ENCODE results near the gene PNPLA3. TPM values are rescaled to one million over a fixed set of nuclear protein-coding genes. Genes with fewer than 3 reads are reported as not detected.
A peak's percentile ranks its signal among the peaks of the same experiment; 100 is the strongest.

PNPLA3 gene
- total and polyA plus RNA-seq, 9 of the 15 experiments (the other 6 are each of a cell fraction or from before 2014, with no cell fraction given), result 0.20 to 0.48 (median 0.38) TPM; not detected in 6

- TF ChIP-seq ZNF592 (IDR thresholded peaks at IDR 0.05) (no peak; the same call in 1 of the 2 replicates), HDAC6 (IDR thresholded peaks at IDR 0.05; ENCODE audit: low read depth, low read length) (no peak), CHAMP1 (IDR thresholded peaks at IDR 0.05) (no peak), STAT5A (IDR thresholded peaks at IDR 0.05; ENCODE audit: borderline replicate concordance, low read length) (no peak), NR3C1 (CRISPR knock-in tag; IDR thresholded peaks at IDR 0.05) (no peak), CREBBP (IDR thresholded peaks at IDR 0.05; ENCODE audit: low read depth, low read length) (no peak), ZNF507 (tag; conservative IDR thresholded peaks at IDR 0.05) (no peak), ADNP (tag; IDR thresholded peaks at IDR 0.05) (no peak), MTA1 (IDR thresholded peaks at IDR 0.05; ENCODE audit: borderline replicate concordance) (no peak), TOE1 (IDR thresholded peaks at IDR 0.05; ENCODE audit: borderline replicate concordance) (no peak), TOE1 (CRISPR knock-in tag; IDR thresholded peaks at IDR 0.05; ENCODE audit: borderline replicate concordance, low read depth) (no peak), KDM1A (IDR thresholded peaks at IDR 0.05) (no peak), MYBL2 (IDR thresholded peaks at IDR 0.05; ENCODE audit: low read depth) (no peak), MYBL2 (CRISPR knock-in tag; IDR thresholded peaks at IDR 0.05; ENCODE audit: borderline replicate concordance) (no peak), FOXA1 (IDR thresholded peaks at IDR 0.05; ENCODE audit: borderline replicate concordance) (no peak), KDM5B (IDR thresholded peaks at IDR 0.05; ENCODE audit: insufficient replicate concordance, low read depth, low read length) (peak; percentile 65), POLR2G (IDR thresholded peaks at IDR 0.05; ENCODE audit: low read depth, low read length) (peak; percentile 95), ELK3 (CRISPR knock-in tag; IDR thresholded peaks at IDR 0.05) (no peak)
Observed at GRCh38 chr22:43955040-43955882, 31.7 kb downstream of the PNPLA3 start, which contains the start of gene SAMM50 (continued).

Measured in K562 (cell line).